Fibroblast of pulmonary artery (primary cell): ENCODE results near the gene SNED1.
A peak's percentile ranks its signal among the peaks of the same experiment; 100 is the strongest.

Experiments used
- DNase-seq: peaks from one replicate; pipeline ENCODE4 v3.0.0-alpha.2; 2010; ENCODE audit warnings: low read depth
- H3K4me3 ChIP-seq: replicated peaks from 2 replicates; pipeline ENCODE4 v1.5.1; 2011; ENCODE audit warnings: low read depth, mild to moderate bottlenecking, control low read depth, low read length, moderate library complexity
- TF ChIP-seq, protein P1 (sequence below): IDR thresholded peaks from 2 replicates; pipeline ENCODE4 v1.5.1; 2011; ENCODE audit warnings: mild to moderate bottlenecking, control low read depth, low read length, inconsistent platforms; ENCODE audit errors: missing control alignments

The SNED1 gene

DNA sequence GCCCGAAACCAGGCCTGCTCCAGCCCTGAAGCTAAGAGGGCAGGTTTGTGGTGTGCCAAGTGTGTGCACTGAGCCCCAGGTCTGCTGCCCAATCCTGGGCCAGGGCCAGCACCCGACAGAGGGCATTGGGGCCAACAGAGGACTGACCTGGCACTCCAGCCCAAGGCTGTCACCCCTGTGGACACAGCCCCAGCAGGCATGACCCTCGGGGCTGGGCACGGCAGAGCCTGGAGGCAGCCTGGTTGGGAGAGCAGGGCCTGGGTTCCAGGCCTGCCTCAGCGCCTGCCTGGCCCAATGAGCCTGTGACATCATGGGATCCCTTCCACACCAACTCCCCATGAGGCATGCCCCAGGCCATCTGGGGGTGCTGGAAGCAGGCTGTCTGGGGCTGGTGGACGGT, 10.8 kb upstream of the SNED1 start:
- no peak overlapping the region for H3K4me3 ChIP-seq
- no peak for DNase-seq
- TF ChIP-seq, protein P1, sequence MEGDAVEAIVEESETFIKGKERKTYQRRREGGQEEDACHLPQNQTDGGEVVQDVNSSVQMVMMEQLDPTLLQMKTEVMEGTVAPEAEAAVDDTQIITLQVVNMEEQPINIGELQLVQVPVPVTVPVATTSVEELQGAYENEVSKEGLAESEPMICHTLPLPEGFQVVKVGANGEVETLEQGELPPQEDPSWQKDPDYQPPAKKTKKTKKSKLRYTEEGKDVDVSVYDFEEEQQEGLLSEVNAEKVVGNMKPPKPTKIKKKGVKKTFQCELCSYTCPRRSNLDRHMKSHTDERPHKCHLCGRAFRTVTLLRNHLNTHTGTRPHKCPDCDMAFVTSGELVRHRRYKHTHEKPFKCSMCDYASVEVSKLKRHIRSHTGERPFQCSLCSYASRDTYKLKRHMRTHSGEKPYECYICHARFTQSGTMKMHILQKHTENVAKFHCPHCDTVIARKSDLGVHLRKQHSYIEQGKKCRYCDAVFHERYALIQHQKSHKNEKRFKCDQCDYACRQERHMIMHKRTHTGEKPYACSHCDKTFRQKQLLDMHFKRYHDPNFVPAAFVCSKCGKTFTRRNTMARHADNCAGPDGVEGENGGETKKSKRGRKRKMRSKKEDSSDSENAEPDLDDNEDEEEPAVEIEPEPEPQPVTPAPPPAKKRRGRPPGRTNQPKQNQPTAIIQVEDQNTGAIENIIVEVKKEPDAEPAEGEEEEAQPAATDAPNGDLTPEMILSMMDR = no peak

DNA sequence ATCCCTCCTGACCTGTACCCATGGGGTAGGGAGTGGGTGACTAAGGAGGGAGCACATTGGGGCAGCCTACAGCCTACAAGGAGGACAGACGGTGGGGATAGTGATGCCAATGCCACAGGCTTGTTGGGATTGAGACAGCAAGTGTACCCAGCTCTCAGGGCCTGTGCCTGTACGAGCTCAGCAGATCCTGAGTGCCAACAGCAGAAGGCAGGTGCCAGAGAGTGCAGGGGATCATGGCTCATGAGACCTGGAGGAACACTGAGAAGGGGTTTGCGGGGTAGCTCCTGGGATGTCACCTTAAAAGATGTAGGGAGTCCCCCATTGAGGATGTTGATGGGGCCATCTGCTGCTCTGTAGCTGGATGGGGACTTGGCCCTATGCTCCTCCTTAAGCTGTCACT, 10.3 kb upstream of the SNED1 start:
- H3K4me3 ChIP-seq = no peak overlapping the region
- TF ChIP-seq, protein P1 = no peak
- DNase-seq = peak; percentile 43

DNA sequence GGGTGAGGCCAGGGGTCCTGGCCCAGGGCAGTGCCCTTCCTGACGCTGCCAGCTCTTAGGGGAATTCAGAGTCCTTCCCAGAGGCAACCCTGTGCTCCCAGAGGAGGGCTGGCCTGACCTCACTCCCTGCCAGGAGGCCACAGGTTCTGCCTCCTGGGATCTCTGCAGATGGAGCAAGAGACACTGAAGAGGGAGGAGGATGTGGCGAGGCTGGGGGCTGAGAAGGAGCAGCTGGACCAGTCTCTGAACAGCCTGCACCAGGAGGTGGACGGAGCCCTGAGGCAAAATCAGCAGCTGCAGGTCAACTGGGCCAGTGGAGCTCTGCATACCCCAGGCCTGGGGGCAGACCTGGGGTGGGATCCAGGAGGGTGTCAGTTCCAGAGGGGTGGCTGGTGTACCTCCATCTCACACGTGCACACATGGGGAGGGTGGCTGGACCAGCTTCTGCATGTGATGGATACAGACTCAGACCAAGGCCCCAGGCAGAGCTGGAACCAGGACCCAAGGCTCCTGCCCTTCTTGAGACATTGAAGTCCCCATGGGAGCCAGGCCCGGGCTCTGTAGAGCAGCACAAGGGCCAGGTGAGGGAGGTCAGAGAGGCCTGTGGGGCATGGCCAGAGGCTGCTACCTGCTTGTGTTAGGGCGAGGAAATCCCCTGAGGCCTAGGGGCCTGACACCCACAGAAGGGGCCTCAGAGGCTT, 9.7 kb upstream of the SNED1 start:
- no peak for DNase-seq
- TF ChIP-seq, protein P1 = no peak
- no peak overlapping the region for H3K4me3 ChIP-seq

DNA sequence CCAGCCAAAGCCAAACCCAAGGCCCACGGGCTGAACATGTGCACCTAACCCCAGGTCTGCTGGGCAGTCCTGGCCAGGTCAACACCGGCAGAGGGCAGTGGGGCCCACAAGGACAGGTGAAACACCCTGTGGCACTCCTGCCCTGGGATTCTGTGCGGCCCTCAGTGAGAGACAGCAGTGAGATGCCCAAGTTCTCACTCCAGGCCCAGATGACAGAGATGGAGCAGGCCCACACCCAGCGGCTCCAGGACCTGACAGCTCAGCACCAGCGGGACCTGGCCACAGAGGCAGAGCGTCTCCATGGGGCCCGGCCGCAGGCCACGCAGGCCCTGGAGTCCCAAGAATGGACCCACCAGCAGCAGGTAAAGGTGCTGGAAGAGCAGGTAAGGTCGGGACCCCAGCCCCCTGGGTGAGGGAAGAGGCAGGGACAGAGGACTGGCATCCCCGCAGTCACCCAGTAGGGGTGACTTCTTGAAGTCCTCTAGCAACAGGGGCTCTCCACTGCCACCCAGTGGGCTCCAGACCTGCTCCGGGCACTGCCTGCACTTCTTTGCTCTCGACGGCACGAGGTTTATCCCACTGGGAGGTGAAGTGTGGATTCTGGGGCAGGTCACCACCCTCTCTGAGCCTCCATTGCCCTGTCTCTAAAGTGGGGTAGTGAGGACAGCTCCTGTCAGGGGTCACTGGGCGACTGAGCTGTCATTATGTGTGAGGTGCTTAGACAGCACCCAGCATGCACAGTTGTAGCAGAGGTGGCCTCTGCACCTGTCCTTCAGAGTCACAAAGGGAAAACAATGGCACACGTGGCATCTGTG, 8.8 kb upstream of the SNED1 start:
- DNase-seq = peak; percentile 37
- TF ChIP-seq, protein P1 = peak; percentile 47
- H3K4me3 ChIP-seq = no peak overlapping the region

DNA sequence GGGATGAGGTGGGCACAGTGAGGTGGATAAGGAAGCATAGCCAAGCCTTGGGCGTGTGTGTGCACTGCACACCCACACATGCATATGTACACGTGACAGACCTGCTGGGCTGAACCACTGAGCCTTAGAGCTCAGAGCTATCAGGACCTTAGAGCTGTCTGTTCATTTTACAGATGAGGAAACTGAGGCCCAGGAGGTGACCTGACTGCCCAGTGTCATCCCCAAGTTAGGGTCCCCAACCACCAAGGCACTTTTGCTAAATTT, 8.2 kb upstream of the SNED1 start:
- TF ChIP-seq, protein P1 = no peak
- no peak overlapping the region for H3K4me3 ChIP-seq
- DNase-seq = no peak

DNA sequence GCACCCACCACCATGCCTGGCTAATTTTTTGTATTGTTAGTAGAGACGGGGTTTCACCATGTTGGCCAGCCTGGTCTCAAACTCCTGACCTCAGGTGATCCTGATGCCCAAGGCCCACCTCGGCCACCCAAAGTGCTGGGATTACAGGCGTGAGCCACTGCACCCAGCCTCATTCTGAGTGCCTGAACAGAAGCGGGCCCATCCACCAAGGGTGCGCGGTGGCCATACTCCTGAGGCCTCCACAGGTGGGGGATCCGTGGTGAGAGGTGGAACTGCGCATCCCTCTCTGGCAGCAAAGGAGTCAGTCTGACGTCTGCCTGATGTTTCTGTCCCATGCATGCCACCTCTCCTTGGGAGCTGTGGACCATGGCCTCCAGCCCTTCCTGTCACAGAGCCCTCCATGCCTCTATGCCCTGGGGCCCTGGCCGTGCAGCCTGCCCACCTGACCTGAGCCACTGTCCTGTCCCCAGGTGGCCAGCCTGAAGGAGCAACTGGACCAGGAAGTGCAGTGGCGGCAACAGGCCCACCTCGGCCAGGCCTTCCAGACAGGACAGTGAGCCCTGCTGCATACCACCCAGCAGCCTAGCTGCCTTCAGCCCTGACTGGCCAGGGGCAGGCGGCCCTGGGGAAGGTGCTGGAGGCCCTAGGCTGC, 7.6 kb upstream of the SNED1 start:
- no peak for DNase-seq
- TF ChIP-seq, protein P1 = no peak
- no peak overlapping the region for H3K4me3 ChIP-seq
